Activated CD8-positive, alpha-beta T cell treated with anti-CD3 and anti-CD28 coated beads, Interleukin-2, amount 10 ng/mL, durations not matched to agents 7 days and 5 days (primary cell): ENCODE results near the gene BNIPL. TPM values are rescaled to one million over a fixed set of nuclear protein-coding genes. Genes with fewer than 3 reads are reported as not detected.

ENCODE experiments used
- ATAC-seq: fragments of 150-1000 bp; cut with Tn5 transposase; one replicate; pipeline ENCODE4 v1.10.0; 2021; ENCODE audit warnings: moderate library complexity
- CTCF ChIA-PET: fragments of 350-600 bp; sonication (Branson Sonifier 250); formaldehyde crosslinking; loops from one replicate; lab custom pipeline; 2021; ENCODE audit warnings: antibody characterized with exemption; lab: Charles Lee
- POLR2A ChIA-PET: fragments of 350-600 bp; sonication (Branson Sonifier 250); formaldehyde crosslinking; loops from one replicate; lab custom pipeline; 2021; ENCODE audit warnings: antibody characterized with exemption; lab: Charles Lee
- DNase-seq: peaks from one replicate; pipeline ENCODE4 v3.0.0-alpha.2; 2020
- H3K27ac Mint-ChIP-seq: one replicate; pipeline ENCODE4 v1.8.0; 2021; ENCODE audit warnings: mild to moderate bottlenecking, mixed read lengths
- H3K27me3 Mint-ChIP-seq: one replicate; pipeline ENCODE4 v1.8.0; 2021; ENCODE audit warnings: low read depth, mixed read lengths
- H3K36me3 Mint-ChIP-seq: one replicate; pipeline ENCODE4 v1.8.0; 2021; ENCODE audit warnings: low read depth, mixed read lengths
- H3K4me1 Mint-ChIP-seq: one replicate; pipeline ENCODE4 v1.8.0; 2021; ENCODE audit warnings: low read depth, mixed read lengths
- H3K4me3 Mint-ChIP-seq: one replicate; pipeline ENCODE4 v1.8.0; 2021; ENCODE audit warnings: mild to moderate bottlenecking, mixed read lengths
- H3K9me3 Mint-ChIP-seq: one replicate; pipeline ENCODE4 v1.8.0; 2022; ENCODE audit warnings: mixed read lengths; ENCODE audit not compliant: insufficient read depth
- total RNA-seq, 2 experiments: library from RNA; stranded (reverse); gene quantifications; one replicate each; pipeline ENCODE4 v1.2.3, GENCODE V29; 2021

The BNIPL gene
- total RNA-seq: 1 to 10 TPM; 1.1 to 1.8 TPM

GRCh38 chr1:151036356-151036755, at the start of gene BNIPL:
Gene BNIPL (plus strand): TSS chr1:151036586. CDS start chr1:151036726, 140 bp downstream.
- no peak for ATAC-seq
- no peaks in the 10 kb centered on the region for H3K4me1 Mint-ChIP-seq

GRCh38 chr1:150987924-150988323, 48.5 kb upstream of the BNIPL start:
- H3K9me3 Mint-ChIP-seq: no peaks in the 10 kb centered on the region
- H3K4me1 Mint-ChIP-seq: peaks cover 12% of the 10 kb centered on the region
- POLR2A ChIA-PET: no interaction called here
- DNase-seq (no peak), ATAC-seq (peak; percentile 24)
- no peaks in the 10 kb centered on the region for H3K27me3 Mint-ChIP-seq
- H3K4me3 Mint-ChIP-seq: no peak overlapping the region
- CTCF ChIA-PET: interaction anchor here (0.6 to 12.4 kb wide), 5 partner anchors 9 to 248 kb away, joined by 3 to 164 read pairs (median 10); partner anchors contain the start of gene MINDY1
- H3K27ac Mint-ChIP-seq: peak overlapping the region; percentile 49
- no peaks in the 10 kb centered on the region for H3K36me3 Mint-ChIP-seq

More at GRCh38 chr1:151036356-151036755, at the start of gene BNIPL:
- Mint-ChIP-seq H3K27ac (no peak within 1 kb of the TSS), H3K36me3 (peaks cover 6% of the 10 kb centered on the region), H3K9me3 (no peaks in the 10 kb centered on the region), H3K27me3 (no peaks in the 10 kb centered on the region), H3K4me3 (no peak within 1 kb of the TSS)
- no peak for DNase-seq
- POLR2A ChIA-PET: interaction anchor here (0.8 kb wide), 1 partner anchor 120 kb away, joined by 3 read pairs; the partner anchor contains the start of gene TNFAIP8L2
- CTCF ChIA-PET: interaction anchor here (1.6 kb wide), 1 partner anchor 12 kb away, joined by 8 read pairs; no protein-coding TSS in a partner anchor

DNA sequence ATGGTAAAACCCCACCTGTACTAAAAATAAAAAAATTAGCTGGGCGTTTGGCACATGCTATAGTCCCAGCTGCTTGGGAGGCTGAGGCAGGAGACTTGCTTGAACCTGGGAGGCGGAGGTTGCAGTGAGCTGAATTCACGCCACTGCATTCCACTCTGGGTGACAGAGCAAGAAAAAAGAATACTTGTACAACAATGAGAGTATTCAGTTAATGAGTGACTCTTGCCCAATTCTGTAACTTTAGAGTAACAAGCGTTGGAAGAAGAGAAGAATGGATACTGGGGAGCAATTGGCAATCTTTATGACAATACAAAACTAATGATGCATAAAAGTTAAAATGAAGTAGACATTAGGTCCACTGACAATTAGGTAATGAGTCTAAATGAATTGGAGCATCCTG, 43.8 kb upstream of the BNIPL start:
- Mint-ChIP-seq H3K27me3 (no peaks in the 10 kb centered on the region), H3K36me3 (peaks cover 5% of the 10 kb centered on the region), H3K4me3 (no peak overlapping the region), H3K4me1 (peaks cover 19% of the 10 kb centered on the region), H3K27ac (no peak overlapping the region), H3K9me3 (no peaks in the 10 kb centered on the region)
- ChIA-PET POLR2A (no interaction called here), CTCF (interaction anchor here (10.1 kb wide), 1 partner anchor 9 kb away, joined by 164 read pairs; the partner anchor contains the start of gene ANXA9)
- no peak for ATAC-seq
- no peak for DNase-seq

- POLR2A ChIA-PET: no interaction called here
- CTCF ChIA-PET: interaction anchor here (1.0 to 10.1 kb wide), 7 partner anchors 11 to 739 kb away, joined by 3 to 164 read pairs (median 4); partner anchors contain the start of genes ANXA9, GOLPH3L and MINDY1
- H3K27ac Mint-ChIP-seq: no peak overlapping the region
These were observed 42.1 kb upstream of the BNIPL start for GRCh38 chr1:150994248-150994647.

DNA sequence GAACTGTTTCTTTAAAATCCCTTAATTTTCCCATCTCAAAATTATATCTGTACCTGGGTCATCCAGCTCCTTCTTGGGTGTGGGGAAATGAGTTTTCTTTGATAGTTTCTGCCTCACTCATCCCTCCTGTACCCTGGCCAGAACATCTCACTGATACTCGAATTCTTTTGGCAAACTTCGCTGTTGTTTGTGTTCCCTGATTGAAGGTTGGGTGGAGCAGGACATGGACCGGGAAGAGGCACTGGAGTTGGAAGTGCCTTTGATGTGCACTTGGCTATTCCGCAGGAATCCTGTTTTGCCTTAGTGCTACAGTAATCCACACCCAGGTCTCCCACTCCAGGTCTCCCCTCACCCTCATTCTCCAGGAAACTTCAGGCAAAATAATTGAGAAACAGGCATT, 40.9 kb upstream of the BNIPL start:
- ChIA-PET CTCF (interaction anchor here (0.9 to 10.1 kb wide), 24 partner anchors 10 to 741 kb away, joined by 3 to 164 read pairs (median 4); partner anchors contain the start of genes ANXA9, C1orf56, CTSK and CTSS), POLR2A (interaction anchor here (0.5 kb wide), 1 partner anchor 149 kb away, joined by 3 read pairs; no protein-coding TSS in a partner anchor)
- DNase-seq: no peak
- H3K4me1 Mint-ChIP-seq: peaks cover 18% of the 10 kb centered on the region
- no peaks in the 10 kb centered on the region for H3K27me3 Mint-ChIP-seq
- ATAC-seq: no peak
- H3K36me3 Mint-ChIP-seq: peaks cover 15% of the 10 kb centered on the region
- no peaks in the 10 kb centered on the region for H3K9me3 Mint-ChIP-seq
- no peak overlapping the region for H3K27ac Mint-ChIP-seq
- H3K4me3 Mint-ChIP-seq: no peak overlapping the region

More at GRCh38 chr1:150994248-150994647, 42.1 kb upstream of the BNIPL start:
- Mint-ChIP-seq H3K27me3 (no peaks in the 10 kb centered on the region), H3K4me1 (peaks cover 11% of the 10 kb centered on the region), H3K9me3 (no peaks in the 10 kb centered on the region), H3K36me3 (peaks cover 10% of the 10 kb centered on the region), H3K4me3 (no peak overlapping the region)
- DNase-seq (no peak), ATAC-seq (no peak)

- CTCF ChIA-PET: interaction anchor here (0.6 to 10.1 kb wide), 33 partner anchors 9 to 741 kb away, joined by 3 to 164 read pairs (median 4); partner anchors contain the start of genes ANXA9, C1orf56, CTSK and CTSS
- ATAC-seq: peak; percentile 38
- H3K27me3 Mint-ChIP-seq: no peaks in the 10 kb centered on the region
- peaks cover 19% of the 10 kb centered on the region for H3K36me3 Mint-ChIP-seq
- POLR2A ChIA-PET: interaction anchor here (0.5 to 1.2 kb wide), 2 partner anchors 74 to 150 kb away, joined by 3 read pairs; no protein-coding TSS in a partner anchor
- peaks cover 20% of the 10 kb centered on the region for H3K4me1 Mint-ChIP-seq
- H3K9me3 Mint-ChIP-seq: no peaks in the 10 kb centered on the region
- no peak overlapping the region for H3K27ac Mint-ChIP-seq
- no peak overlapping the region for H3K4me3 Mint-ChIP-seq
- peak; percentile 51 for DNase-seq
These were observed 40.5 kb upstream of the BNIPL start for GRCh38 chr1:150995896-150996295.

- no peak overlapping the region for H3K4me3 Mint-ChIP-seq
- ATAC-seq (no peak), DNase-seq (no peak)
- POLR2A ChIA-PET: interaction anchor here (0.9 to 1.5 kb wide), 4 partner anchors 9 to 72 kb away, joined by 3 to 6 read pairs (median 4); partner anchors contain the start of gene MINDY1
- CTCF ChIA-PET: interaction anchor here (1.0 to 10.1 kb wide), 9 partner anchors 8 to 427 kb away, joined by 3 to 164 read pairs (median 5); partner anchors contain the start of genes ANXA9 and MINDY1
- H3K4me1 Mint-ChIP-seq: peaks cover 28% of the 10 kb centered on the region
- H3K36me3 Mint-ChIP-seq: peaks cover 30% of the 10 kb centered on the region
- H3K27me3 Mint-ChIP-seq: no peaks in the 10 kb centered on the region
- no peak overlapping the region for H3K27ac Mint-ChIP-seq
- no peaks in the 10 kb centered on the region for H3K9me3 Mint-ChIP-seq
These were observed 39.1 kb upstream of the BNIPL start for GRCh38 chr1:150997126-150997872.

DNA sequence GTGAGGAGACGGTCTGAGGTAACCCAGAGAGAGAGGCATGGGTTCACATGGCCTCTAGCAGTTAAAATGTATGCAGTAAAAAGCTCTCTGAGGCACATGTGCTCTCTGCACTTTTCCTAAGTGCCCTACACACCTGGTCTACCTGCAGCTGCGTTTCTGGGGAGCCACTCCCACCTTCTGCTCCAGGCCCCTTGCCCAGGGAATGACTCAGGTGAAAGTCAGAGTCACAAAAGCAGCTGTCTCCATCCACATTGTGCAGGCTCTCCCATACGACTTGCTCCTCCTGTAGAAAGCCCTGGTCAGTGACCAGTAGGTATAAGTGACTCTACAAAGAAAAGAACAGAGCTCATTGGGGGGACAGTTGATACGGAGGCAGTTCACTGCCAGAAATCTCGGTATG, 38.4 kb upstream of the BNIPL start:
- CTCF ChIA-PET: interaction anchor here (0.6 to 10.1 kb wide), 4 partner anchors 7 to 532 kb away, joined by 3 to 164 read pairs (median 48); partner anchors contain the start of genes ANXA9 and MINDY1
- no peak overlapping the region for H3K4me3 Mint-ChIP-seq
- DNase-seq: no peak
- H3K27me3 Mint-ChIP-seq: no peaks in the 10 kb centered on the region
- H3K27ac Mint-ChIP-seq: no peak overlapping the region
- POLR2A ChIA-PET: interaction anchor here (0.9 to 1.5 kb wide), 3 partner anchors 8 to 60 kb away, joined by 3 to 6 read pairs (median 4); partner anchors contain the start of gene MINDY1
- H3K9me3 Mint-ChIP-seq: no peaks in the 10 kb centered on the region
- peaks cover 33% of the 10 kb centered on the region for H3K36me3 Mint-ChIP-seq
- peaks cover 34% of the 10 kb centered on the region for H3K4me1 Mint-ChIP-seq
- ATAC-seq: no peak

DNA sequence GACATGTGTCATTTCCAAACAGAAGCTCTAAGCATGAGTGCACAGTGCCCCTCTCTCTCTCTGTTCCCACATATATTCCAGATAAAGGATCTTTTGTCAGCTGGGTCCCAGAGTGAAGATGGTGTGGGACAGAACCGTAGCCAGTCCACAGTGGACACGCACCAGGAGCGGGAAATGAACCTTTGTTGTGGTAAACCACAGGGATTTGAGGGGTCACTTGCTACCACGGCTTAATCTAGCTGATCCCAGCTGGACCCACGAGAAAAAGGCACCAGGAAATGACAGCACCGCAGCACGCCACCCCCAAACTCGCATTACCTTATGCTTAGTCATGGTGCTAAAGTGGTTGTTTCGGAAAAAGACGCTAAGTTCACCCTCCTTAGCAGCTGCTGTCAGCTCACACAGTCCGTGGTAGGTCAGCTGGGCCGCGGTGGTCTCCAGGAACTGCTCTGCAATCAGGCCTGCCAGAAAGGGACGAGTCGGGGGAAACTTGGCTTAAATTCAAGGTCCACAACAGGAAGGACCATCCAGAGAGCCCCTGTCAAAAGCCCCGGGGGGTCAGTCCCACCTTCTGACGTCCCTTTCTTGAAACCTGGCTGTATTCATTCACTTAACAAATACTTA, 37.2 kb upstream of the BNIPL start:
- Mint-ChIP-seq H3K27me3 (no peaks in the 10 kb centered on the region), H3K4me3 (no peak overlapping the region), H3K27ac (peak overlapping the region; percentile 11), H3K9me3 (no peaks in the 10 kb centered on the region), H3K4me1 (peaks cover 44% of the 10 kb centered on the region), H3K36me3 (peaks cover 33% of the 10 kb centered on the region)
- DNase-seq (no peak), ATAC-seq (no peak)
- POLR2A ChIA-PET: no interaction called here
- CTCF ChIA-PET: interaction anchor here (0.8 to 10.1 kb wide), 3 partner anchors 13 to 302 kb away, joined by 3 to 164 read pairs (median 6); partner anchors contain the start of genes ANXA9 and GOLPH3L

- ChIA-PET POLR2A (no interaction called here), CTCF (interaction anchor here (1.2 to 10.1 kb wide), 2 partner anchors 12 to 17 kb away, joined by 6 to 164 read pairs; partner anchors contain the start of gene ANXA9)
- H3K27me3 Mint-ChIP-seq: no peaks in the 10 kb centered on the region
- ATAC-seq: no peak
- H3K9me3 Mint-ChIP-seq: no peaks in the 10 kb centered on the region
- H3K27ac Mint-ChIP-seq: no peak overlapping the region
- DNase-seq: no peak
- peaks cover 33% of the 10 kb centered on the region for H3K36me3 Mint-ChIP-seq
- H3K4me3 Mint-ChIP-seq: no peak overlapping the region
- peaks cover 51% of the 10 kb centered on the region for H3K4me1 Mint-ChIP-seq
These were observed 36.5 kb upstream of the BNIPL start for GRCh38 chr1:150999926-151000325.

GRCh38 chr1:151000408-151000807, 36.0 kb upstream of the BNIPL start:
- H3K27me3 Mint-ChIP-seq: no peaks in the 10 kb centered on the region
- ATAC-seq: no peak
- peaks cover 53% of the 10 kb centered on the region for H3K4me1 Mint-ChIP-seq
- POLR2A ChIA-PET: interaction anchor here (0.5 kb wide), 1 partner anchor 54 kb away, joined by 3 read pairs; no protein-coding TSS in a partner anchor
- no peak for DNase-seq
- no peak overlapping the region for H3K27ac Mint-ChIP-seq
- no peaks in the 10 kb centered on the region for H3K9me3 Mint-ChIP-seq
- CTCF ChIA-PET: interaction anchor here (3.6 to 10.1 kb wide), 2 partner anchors 17 to 24 kb away, joined by 11 to 164 read pairs; partner anchors contain the start of gene ANXA9
- no peak overlapping the region for H3K4me3 Mint-ChIP-seq
- peaks cover 33% of the 10 kb centered on the region for H3K36me3 Mint-ChIP-seq
